Measurements from ENCODE around the gene CHST11.

CHST11 gene

GRCh38 chr12:104484079-104484478 lies 27.3 kb downstream of the CHST11 start:
- TF ChIP-seq, protein P1, sequence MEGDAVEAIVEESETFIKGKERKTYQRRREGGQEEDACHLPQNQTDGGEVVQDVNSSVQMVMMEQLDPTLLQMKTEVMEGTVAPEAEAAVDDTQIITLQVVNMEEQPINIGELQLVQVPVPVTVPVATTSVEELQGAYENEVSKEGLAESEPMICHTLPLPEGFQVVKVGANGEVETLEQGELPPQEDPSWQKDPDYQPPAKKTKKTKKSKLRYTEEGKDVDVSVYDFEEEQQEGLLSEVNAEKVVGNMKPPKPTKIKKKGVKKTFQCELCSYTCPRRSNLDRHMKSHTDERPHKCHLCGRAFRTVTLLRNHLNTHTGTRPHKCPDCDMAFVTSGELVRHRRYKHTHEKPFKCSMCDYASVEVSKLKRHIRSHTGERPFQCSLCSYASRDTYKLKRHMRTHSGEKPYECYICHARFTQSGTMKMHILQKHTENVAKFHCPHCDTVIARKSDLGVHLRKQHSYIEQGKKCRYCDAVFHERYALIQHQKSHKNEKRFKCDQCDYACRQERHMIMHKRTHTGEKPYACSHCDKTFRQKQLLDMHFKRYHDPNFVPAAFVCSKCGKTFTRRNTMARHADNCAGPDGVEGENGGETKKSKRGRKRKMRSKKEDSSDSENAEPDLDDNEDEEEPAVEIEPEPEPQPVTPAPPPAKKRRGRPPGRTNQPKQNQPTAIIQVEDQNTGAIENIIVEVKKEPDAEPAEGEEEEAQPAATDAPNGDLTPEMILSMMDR (IDR thresholded peaks at IDR 0.05): no peak

GRCh38 chr12:104485651-104486362 lies 29.1 kb downstream of the CHST11 start:
- TF ChIP-seq, protein P1 (IDR thresholded peaks at IDR 0.05): no peak

DNA sequence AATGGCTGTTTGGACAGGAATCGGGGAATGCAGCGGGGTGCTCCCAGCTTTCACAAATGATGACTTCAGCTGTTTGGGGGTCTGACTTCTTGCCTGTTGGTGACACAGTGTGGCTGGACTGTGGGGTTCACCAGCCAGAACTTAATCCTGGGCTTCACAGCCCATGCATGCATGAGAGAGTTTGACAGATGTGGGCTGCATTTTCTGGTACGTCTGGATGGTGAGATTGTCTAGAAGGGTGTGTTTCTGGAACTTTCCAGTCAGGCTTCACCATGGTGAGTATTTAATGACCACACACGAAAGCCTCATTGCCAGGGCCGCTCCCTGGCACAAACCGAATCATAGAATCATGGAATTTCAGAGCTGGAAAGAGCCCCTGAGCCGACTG lies 29.6 kb downstream of the CHST11 start:
- TF ChIP-seq, protein P1 (IDR thresholded peaks at IDR 0.05): no peak

DNA sequence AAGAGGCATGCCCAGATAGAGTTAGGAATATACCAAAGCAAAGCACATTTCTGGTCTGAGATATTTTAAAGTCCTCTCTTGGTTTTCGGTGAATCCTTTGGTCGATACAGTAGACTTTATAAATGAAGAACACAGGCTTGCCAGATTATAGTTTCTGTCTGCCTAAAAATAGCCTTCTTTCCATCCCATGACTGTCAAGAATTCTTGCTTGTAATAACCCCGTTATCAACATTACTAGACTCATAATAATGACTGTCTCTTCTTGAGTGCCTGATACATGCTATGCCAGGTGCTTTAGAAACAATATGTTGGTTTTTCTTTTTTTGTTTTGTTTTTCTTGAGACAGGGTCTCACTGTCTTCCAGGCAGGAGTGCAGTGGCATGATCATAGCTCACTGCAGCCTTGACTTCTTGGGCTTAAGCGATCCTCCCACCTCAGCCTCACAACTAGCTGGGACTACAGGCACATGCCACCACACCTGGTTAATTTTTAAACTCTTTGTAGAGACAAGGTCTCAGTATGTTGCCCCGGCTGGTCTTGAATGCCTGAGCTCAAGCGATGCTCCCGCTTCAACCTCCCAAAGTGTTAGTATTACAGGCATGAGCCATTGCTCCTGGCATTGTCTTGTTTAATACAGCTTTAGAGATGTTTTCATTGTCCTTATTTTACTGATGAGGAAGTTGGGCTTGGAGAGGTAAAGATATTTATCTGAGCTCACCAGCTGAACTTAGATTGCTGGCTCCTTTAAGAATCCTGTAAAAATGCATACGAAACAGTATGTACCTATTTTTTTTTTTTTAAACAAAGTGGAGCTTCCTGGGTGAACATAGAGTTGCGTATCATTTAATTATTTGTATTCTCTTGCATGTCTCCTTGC lies 30.4 kb downstream of the CHST11 start:
- TF ChIP-seq, protein P1 (IDR thresholded peaks at IDR 0.05): no peak

- TF ChIP-seq, protein P1 (IDR thresholded peaks at IDR 0.05): no peak
These were observed 31.6 kb downstream of the CHST11 start for GRCh38 chr12:104488374-104488773.

DNA sequence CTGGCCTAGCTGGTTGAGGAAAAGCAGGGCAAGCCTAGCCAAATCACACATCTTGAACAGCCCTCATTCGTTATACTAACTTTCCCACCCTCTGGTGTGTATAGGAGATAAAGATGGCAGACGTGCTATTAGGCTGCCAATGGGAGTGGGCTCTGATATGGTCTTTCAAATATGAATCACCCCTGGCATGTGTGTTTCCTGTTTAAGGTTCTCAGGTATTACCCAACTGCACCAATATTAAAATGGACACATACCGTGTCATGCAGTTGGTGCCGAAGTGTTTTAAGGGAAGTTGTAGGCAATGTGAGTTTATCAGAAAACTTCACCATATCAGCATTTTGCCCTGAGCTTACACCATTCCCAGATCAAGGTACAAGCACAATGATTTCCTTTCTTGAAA lies 33.4 kb downstream of the CHST11 start:
- TF ChIP-seq, protein P1 (IDR thresholded peaks at IDR 0.05): no peak

- TF ChIP-seq, protein P1 (IDR thresholded peaks at IDR 0.05): no peak
These were observed 34.1 kb downstream of the CHST11 start for GRCh38 chr12:104490850-104491249.
